ENCODE measurements around the gene PDE4D. TPM values are rescaled to one million over a fixed set of nuclear protein-coding genes. Genes with fewer than 3 reads are reported as not detected.

Gene PDE4D
- total RNA-seq, 1 donor from 2014 or later, result 34.5 TPM

- Histone ChIP-seq H3K4me3 (no peak overlapping the region), H3K36me3 (no peaks in the 10 kb centered on the region), H3K9me3 (replicated peaks) (no peaks in the 10 kb centered on the region), H3K27ac (replicated peaks) (no peak overlapping the region), H3K4me1 (peaks cover 13% of the 10 kb centered on the region), H3K27me3 (ENCODE audit: low read depth) (no peaks in the 10 kb centered on the region)
- no peak for DNase-seq
- no peak for TF ChIP-seq CTCF (IDR thresholded peaks at IDR 0.05; ENCODE audit: borderline replicate concordance)
- intact Hi-C loops (cut with micrococcal nuclease), result no loop called here
Measured at GRCh38 chr5:59586841-59587240, 306.7 kb downstream of the PDE4D start.

- Histone ChIP-seq H3K4me3 (no peak overlapping the region), H3K9me3 (replicated peaks) (no peaks in the 10 kb centered on the region), H3K27me3 (ENCODE audit: low read depth) (no peaks in the 10 kb centered on the region), H3K36me3 (no peaks in the 10 kb centered on the region), H3K4me1 (peaks cover 13% of the 10 kb centered on the region), H3K27ac (replicated peaks) (no peak overlapping the region)
- no peak for DNase-seq
- TF ChIP-seq CTCF (IDR thresholded peaks at IDR 0.05; ENCODE audit: borderline replicate concordance), result no peak
- intact Hi-C loops (cut with micrococcal nuclease), result no loop called here
Measured at GRCh38 chr5:59584858-59585846, 308.4 kb downstream of the PDE4D start.

- intact Hi-C loops (cut with micrococcal nuclease), result no loop called here
- peaks cover 13% of the 10 kb centered on the region for H3K4me1 ChIP-seq
Measured at GRCh38 chr5:59583810-59584562, 309.5 kb downstream of the PDE4D start.

GRCh38 chr5:59583151-59583809, 310.2 kb downstream of the PDE4D start:
- no peaks in the 10 kb centered on the region for H3K9me3 ChIP-seq (replicated peaks)
- peaks cover 12% of the 10 kb centered on the region for H3K4me1 ChIP-seq
- no peak overlapping the region for H3K27ac ChIP-seq (replicated peaks)
- no peaks in the 10 kb centered on the region for H3K36me3 ChIP-seq
- no peak for TF ChIP-seq CTCF (IDR thresholded peaks at IDR 0.05; ENCODE audit: borderline replicate concordance)
- no peak for DNase-seq
- no peaks in the 10 kb centered on the region for H3K27me3 ChIP-seq (ENCODE audit: low read depth)
- H3K4me3 ChIP-seq, result no peak overlapping the region
- intact Hi-C loops (cut with micrococcal nuclease), result no loop called here

More at GRCh38 chr5:59583810-59584562, 309.5 kb downstream of the PDE4D start:
- no peaks in the 10 kb centered on the region for H3K27me3 ChIP-seq (ENCODE audit: low read depth)
- no peak for DNase-seq
- TF ChIP-seq CTCF (IDR thresholded peaks at IDR 0.05; ENCODE audit: borderline replicate concordance), result no peak
- no peaks in the 10 kb centered on the region for H3K36me3 ChIP-seq
- H3K4me3 ChIP-seq, result no peak overlapping the region
- no peak overlapping the region for H3K27ac ChIP-seq (replicated peaks)
- H3K9me3 ChIP-seq (replicated peaks), result no peaks in the 10 kb centered on the region

GRCh38 chr5:59582746-59583145, 310.8 kb downstream of the PDE4D start:
- no peak for DNase-seq
- no peak overlapping the region for H3K27ac ChIP-seq (replicated peaks)
- no peaks in the 10 kb centered on the region for H3K27me3 ChIP-seq (ENCODE audit: low read depth)
- no peak overlapping the region for H3K4me3 ChIP-seq
- no peak for TF ChIP-seq CTCF (IDR thresholded peaks at IDR 0.05; ENCODE audit: borderline replicate concordance)
- H3K4me1 ChIP-seq, result peaks cover 6% of the 10 kb centered on the region
- no peaks in the 10 kb centered on the region for H3K9me3 ChIP-seq (replicated peaks)
- H3K36me3 ChIP-seq, result no peaks in the 10 kb centered on the region
- intact Hi-C loops (cut with micrococcal nuclease), result no loop called here

Measured in left ventricle myocardium inferior (tissue), 1 donor.